ENCODE data around the gene ST7.

Gene ST7

GRCh38 chr7:117035465-117035862 lies 82.2 kb downstream of the ST7 start:
- no peak for DNase-seq
- Histone ChIP-seq H3K36me3 (no peaks in the 10 kb centered on the region), H3K27ac (no peak overlapping the region), H3K27me3 (ENCODE audit: insufficient read depth, low read depth, severe bottlenecking) (peaks cover 60% of the 10 kb centered on the region), H3K9me3 (ENCODE audit: severe bottlenecking) (peaks cover 2% of the 10 kb centered on the region), H3K4me3 (ENCODE audit: low read depth, low read length) (no peak overlapping the region)
- no peak for TF ChIP-seq CTCF (IDR thresholded peaks at IDR 0.05; ENCODE audit: low read depth, low read length)

GRCh38 chr7:117036053-117036669 lies 82.9 kb downstream of the ST7 start:
- TF ChIP-seq CTCF (IDR thresholded peaks at IDR 0.05; ENCODE audit: low read depth, low read length): no peak
- Histone ChIP-seq H3K9me3 (ENCODE audit: severe bottlenecking) (no peaks in the 10 kb centered on the region), H3K4me3 (ENCODE audit: low read depth, low read length) (no peak overlapping the region), H3K27ac (no peak overlapping the region), H3K36me3 (no peaks in the 10 kb centered on the region), H3K27me3 (ENCODE audit: insufficient read depth, low read depth, severe bottlenecking) (peaks cover 65% of the 10 kb centered on the region)
- no peak for DNase-seq

- peaks cover 72% of the 10 kb centered on the region for H3K27me3 ChIP-seq (ENCODE audit: insufficient read depth, low read depth, severe bottlenecking)
- no peak overlapping the region for H3K4me3 ChIP-seq (ENCODE audit: low read depth, low read length)
- no peak overlapping the region for H3K27ac ChIP-seq
- no peak for TF ChIP-seq CTCF (IDR thresholded peaks at IDR 0.05; ENCODE audit: low read depth, low read length)
- H3K36me3 ChIP-seq: no peaks in the 10 kb centered on the region
- no peak for DNase-seq
- H3K9me3 ChIP-seq (ENCODE audit: severe bottlenecking): no peaks in the 10 kb centered on the region
These were observed 83.5 kb downstream of the ST7 start for GRCh38 chr7:117036836-117037235.

GRCh38 chr7:117038408-117038807 lies 85.1 kb downstream of the ST7 start:
- no peaks in the 10 kb centered on the region for H3K36me3 ChIP-seq
- no peaks in the 10 kb centered on the region for H3K9me3 ChIP-seq (ENCODE audit: severe bottlenecking)
- TF ChIP-seq CTCF (IDR thresholded peaks at IDR 0.05; ENCODE audit: low read depth, low read length): no peak
- peaks cover 74% of the 10 kb centered on the region for H3K27me3 ChIP-seq (ENCODE audit: insufficient read depth, low read depth, severe bottlenecking)
- DNase-seq: no peak
- no peak overlapping the region for H3K4me3 ChIP-seq (ENCODE audit: low read depth, low read length)
- H3K27ac ChIP-seq: no peak overlapping the region

GRCh38 chr7:117041007-117041406 lies 87.7 kb downstream of the ST7 start:
- H3K36me3 ChIP-seq: no peaks in the 10 kb centered on the region
- no peak overlapping the region for H3K4me3 ChIP-seq (ENCODE audit: low read depth, low read length)
- no peak for TF ChIP-seq CTCF (IDR thresholded peaks at IDR 0.05; ENCODE audit: low read depth, low read length)
- DNase-seq: no peak
- H3K9me3 ChIP-seq (ENCODE audit: severe bottlenecking): no peaks in the 10 kb centered on the region
- peaks cover 72% of the 10 kb centered on the region for H3K27me3 ChIP-seq (ENCODE audit: insufficient read depth, low read depth, severe bottlenecking)
- H3K27ac ChIP-seq: no peak overlapping the region

GRCh38 chr7:117041822-117042221 lies 88.5 kb downstream of the ST7 start:
- Histone ChIP-seq H3K27me3 (ENCODE audit: insufficient read depth, low read depth, severe bottlenecking) (peaks cover 69% of the 10 kb centered on the region), H3K27ac (no peak overlapping the region), H3K9me3 (ENCODE audit: severe bottlenecking) (no peaks in the 10 kb centered on the region), H3K4me3 (ENCODE audit: low read depth, low read length) (no peak overlapping the region), H3K36me3 (no peaks in the 10 kb centered on the region)
- no peak for TF ChIP-seq CTCF (IDR thresholded peaks at IDR 0.05; ENCODE audit: low read depth, low read length)
- DNase-seq: no peak
